Left renal cortex interstitium (tissue), 4 donors: ENCODE results near the gene CKS1B. TPM values are rescaled to one million over a fixed set of nuclear protein-coding genes. Genes with fewer than 3 reads are reported as not detected.
"Not testable (repeated sequence)": the region's sequence is repeated elsewhere in the genome, so short reads cannot be mapped to it uniquely, and the experiment has no call there.

Experiments
- DNase-seq, 4 donors: peaks; one replicate each; pipeline ENCODE4 v3.0.0-alpha.2; 2013; ENCODE audit warnings: low read depth in 4 of 4, low spot score in 2 of 4, missing footprints in 1 of 4
- polyA plus RNA-seq, 4 donors: library from polyadenylated mRNA; unstranded; fragments of 120-200 nt; gene quantifications; one replicate each; pipeline ENCODE4 v1.2.1, GENCODE V29; 2013; ENCODE audit not compliant: insufficient read length in 4 of 4

Gene CKS1B
- polyA plus RNA-seq, 4 donors = 82.3 to 99.0 (median 91.8) TPM

GRCh38 chr1:154962156-154962749 is 12.2 kb upstream of the CKS1B start:
- DNase-seq = no peak

DNA sequence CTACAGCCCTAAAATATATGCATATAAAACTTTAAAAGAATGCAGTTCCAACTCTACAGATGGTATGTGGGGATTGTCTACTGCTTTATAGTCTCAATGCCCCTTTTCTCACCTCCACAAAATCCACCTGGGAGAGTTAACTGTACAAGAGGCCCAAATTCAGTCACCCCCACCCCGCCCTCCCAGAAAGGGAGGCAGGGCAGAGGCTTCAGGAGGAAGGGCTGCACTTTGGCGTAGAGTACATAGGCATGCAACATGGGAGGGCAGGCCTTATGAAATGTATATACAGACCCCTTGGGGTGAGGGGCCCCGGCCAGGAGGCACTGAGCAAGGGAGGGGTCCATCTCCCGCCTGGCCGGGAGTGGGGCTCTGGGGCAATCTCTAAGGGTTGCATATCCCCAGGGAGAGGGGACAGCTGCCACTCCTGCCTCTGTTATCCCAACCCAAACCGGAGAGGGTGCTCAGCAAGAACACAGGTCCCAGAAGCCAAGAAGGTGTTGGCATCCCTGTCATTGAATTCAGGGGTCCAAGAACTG is 11.6 kb upstream of the CKS1B start:
- DNase-seq = no peak

- DNase-seq = no peak
Measured at GRCh38 chr1:154963643-154964042, 10.8 kb upstream of the CKS1B start.

- DNase-seq = no peak
Measured at GRCh38 chr1:154964359-154964758, 10.1 kb upstream of the CKS1B start.

- DNase-seq = no peak
Measured at GRCh38 chr1:154966111-154966510, 8.4 kb upstream of the CKS1B start.

DNA sequence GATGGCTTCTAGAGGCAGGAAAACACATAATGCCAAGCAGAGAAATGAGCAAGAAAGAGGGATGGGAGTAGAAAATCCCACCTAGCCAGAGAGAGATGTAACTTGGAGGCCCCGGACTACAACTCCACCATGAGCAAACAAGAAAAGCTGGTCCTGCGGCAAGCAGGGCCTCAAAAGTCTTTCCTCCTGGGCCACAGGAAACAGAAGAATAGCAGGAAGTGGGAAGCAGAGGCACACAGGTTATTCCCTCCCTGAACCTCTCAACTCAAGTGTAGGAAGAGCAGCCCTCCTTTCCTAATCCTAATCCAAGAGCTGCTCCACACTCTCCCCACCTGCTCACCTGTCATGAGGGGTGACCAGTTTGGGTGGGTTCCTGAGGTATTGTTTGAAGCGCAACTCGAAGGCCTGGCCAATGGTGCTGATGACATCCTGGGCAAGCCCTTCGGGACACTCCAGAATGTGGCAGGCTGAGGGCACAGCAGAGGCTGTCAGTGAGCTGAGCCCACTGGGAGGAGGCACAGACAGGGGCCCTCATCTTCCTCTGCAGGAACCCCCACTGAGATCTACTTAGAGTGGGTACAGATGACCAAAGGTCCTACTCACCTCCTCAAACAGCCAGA is 7.0 kb upstream of the CKS1B start:
- DNase-seq = no peak

GRCh38 chr1:154968731-154969130 is 5.8 kb upstream of the CKS1B start:
- DNase-seq = no peak

GRCh38 chr1:154969246-154969645 is 5.2 kb upstream of the CKS1B start:
- no peak for DNase-seq

DNA sequence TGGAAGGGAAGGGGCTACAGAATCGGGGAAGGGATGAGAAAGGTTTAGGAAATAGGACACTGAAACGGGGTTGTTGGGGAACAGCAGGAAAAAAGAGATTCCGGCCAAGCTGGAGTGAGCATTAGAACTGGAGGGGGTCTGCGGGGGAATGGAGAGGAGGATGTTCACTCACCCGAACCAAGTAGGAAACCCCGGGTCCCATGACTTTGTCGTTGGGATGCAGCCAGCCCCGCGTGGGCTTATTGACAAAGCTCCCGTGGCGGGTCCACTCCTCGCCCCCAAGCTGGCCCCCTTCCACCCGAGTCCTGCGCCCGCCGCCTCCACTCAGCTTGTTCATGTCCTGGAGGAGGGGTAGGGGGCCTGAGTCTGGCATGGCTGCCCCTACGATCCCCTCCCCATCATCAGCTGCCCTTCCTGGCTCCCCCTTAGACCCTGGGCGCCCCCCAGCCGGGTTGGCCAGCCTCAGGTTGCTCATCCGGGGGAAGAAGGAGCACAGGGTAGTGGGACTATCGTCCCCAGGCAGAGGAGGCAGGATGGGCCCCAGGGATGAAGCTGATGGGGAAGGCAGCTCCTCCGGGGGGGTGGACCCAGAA is 4.5 kb upstream of the CKS1B start:
- no peak for DNase-seq

DNA sequence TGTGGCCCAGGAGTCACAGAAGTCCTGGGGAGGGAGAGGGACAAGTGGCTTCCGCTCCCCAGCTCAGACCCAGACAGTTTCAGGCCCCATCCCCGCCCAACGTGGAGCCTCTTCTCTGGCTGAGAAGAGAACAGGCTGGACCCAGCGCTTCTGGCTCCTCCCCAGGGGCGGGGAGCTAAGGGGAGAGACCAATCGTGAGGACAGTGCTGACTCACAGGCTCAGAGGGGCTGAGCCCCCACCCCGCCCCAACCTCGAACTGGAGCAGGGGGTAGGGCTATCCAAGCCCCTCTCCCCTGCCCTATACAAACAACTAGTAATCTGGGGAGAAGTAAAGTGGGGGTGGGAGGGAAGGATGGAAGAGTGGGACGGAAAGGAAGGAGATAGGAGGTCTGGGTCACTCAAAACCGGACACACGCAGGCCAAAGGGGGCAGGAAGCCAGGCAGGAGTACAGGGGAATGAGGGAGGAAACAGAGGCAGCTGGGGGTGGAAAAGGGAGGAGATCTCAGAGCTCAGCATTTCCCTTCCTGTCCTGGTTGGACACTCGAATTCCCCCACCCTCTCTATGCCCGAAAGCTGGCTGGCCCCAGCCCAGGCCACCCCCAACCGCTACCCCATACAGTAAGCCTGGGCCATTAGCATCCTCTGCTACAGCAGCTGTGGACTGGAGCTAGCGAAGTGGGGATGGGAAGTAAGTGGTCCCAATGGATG is 3.7 kb upstream of the CKS1B start, which contains the start of gene SHC1:
TSS of gene SHC1 (minus strand) at position 117 of the 710 bp plus-strand sequence. CDS start 221 bp downstream, outside the sequence.
- peak in 3 of 4 donors; percentile 65 to 88 (median 84) for DNase-seq

- no peak for DNase-seq
Measured at GRCh38 chr1:154971341-154971998, 3.0 kb upstream of the CKS1B start.

GRCh38 chr1:154972213-154972516 is 2.3 kb upstream of the CKS1B start:
- DNase-seq = no peak

DNA sequence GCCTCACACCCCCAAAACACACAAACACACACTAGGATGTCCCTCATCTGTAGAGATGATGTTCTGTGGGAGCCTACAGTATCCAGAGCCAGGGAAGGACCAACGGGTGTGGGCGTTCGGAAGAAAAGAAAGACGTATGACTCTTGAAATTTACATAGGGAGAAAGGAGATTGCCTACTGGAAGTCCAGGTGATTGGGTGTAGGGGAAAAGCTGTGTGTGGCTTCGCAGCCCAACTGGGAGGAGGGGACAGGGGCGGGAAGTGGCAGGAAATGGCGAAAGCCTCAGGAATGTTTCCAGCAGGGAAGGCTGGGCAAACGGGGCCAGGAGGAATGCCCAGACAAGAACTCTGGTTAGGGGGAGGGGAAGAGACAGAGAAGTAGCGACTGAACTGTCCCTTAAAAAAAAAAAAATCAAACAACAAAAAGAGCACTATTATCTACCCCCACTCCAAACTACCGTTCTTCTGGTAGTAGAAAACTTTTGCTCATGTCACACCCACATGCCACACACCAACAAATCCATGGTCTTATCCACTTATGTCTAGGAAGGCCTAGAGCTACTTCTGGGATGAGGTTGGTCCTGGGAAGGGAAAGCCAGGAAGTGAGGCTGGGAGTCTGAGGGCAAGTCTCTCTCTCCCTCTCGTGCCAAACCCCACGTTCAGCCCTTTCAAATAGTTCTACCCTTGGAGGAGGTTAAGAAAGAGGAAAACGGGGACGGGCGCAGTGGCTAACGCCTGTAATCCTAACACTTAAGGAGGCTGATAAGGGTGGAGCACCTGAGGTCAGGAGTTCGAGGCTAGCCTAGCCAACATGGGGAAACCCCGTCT is 1.8 kb upstream of the CKS1B start:
- DNase-seq = no peak

DNA sequence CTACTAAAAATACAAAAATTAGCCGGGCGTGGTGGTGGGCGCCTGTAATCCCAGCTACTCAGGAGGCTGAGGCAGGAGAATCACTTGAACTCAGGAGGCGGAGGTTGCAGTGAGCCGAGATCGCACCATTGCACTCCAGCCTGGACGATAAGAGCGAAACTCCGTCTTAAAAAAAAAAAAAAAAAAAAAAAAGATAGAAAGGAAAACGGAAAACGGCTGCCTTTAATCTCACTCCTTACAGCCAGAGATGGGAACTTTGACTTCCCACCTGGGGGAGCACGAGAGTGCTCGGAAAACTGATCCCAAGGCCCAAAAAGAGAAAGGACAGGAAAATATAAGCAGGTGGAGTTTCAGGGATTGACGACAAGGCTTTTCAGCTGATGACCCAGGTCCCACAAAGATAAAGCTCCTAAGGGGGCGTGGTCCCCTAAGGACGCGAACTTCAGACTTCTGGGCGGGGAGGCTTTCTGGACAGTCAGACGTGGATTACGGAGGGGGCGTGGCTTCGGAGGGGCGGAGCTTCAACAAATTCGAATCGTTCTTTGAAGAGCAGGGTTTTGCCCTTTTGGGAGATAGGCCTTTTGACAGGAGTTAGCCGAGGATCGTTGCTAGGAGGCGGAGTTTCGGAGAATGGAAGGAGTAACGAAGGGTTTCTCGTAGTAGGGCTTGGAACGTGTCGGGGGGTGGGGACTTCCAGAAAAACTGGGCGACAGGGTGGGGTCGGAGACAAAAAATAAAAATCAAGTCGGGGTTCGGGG is 958 bp upstream of the CKS1B start:
- DNase-seq = peak in 3 of 4 donors; percentile 88 to 90 (median 89)

- peak; percentile 96 to 99 (median 98) for DNase-seq
Measured at GRCh38 chr1:154974808-154975408, 427 bp downstream of the CKS1B start.

GRCh38 chr1:154975409-154976059 is 1.1 kb downstream of the CKS1B start:
- DNase-seq = no peak

- not testable (repeated sequence) for DNase-seq
Measured at GRCh38 chr1:154977762-154978161, 3.3 kb downstream of the CKS1B start.

- DNase-seq = no peak
Measured at GRCh38 chr1:154978360-154978759, 3.9 kb downstream of the CKS1B start.
